ENCODE results near the gene PODXL.
"Not testable (repeated sequence)": the region's sequence is repeated elsewhere in the genome, so short reads cannot be mapped to it uniquely, and the experiment has no call there.

Gene PODXL

GRCh38 chr7:131511774-131512535 is 44.5 kb downstream of the PODXL start:
- DNase-seq (ENCODE audit: low read depth in 2 of 2) = no peak

GRCh38 chr7:131511071-131511470 is 45.4 kb downstream of the PODXL start:
- no peak for DNase-seq (ENCODE audit: low read depth in 2 of 2)

- no peak for DNase-seq (ENCODE audit: low read depth in 2 of 2)
Measured at GRCh38 chr7:131509781-131510180, 46.6 kb downstream of the PODXL start.

DNA sequence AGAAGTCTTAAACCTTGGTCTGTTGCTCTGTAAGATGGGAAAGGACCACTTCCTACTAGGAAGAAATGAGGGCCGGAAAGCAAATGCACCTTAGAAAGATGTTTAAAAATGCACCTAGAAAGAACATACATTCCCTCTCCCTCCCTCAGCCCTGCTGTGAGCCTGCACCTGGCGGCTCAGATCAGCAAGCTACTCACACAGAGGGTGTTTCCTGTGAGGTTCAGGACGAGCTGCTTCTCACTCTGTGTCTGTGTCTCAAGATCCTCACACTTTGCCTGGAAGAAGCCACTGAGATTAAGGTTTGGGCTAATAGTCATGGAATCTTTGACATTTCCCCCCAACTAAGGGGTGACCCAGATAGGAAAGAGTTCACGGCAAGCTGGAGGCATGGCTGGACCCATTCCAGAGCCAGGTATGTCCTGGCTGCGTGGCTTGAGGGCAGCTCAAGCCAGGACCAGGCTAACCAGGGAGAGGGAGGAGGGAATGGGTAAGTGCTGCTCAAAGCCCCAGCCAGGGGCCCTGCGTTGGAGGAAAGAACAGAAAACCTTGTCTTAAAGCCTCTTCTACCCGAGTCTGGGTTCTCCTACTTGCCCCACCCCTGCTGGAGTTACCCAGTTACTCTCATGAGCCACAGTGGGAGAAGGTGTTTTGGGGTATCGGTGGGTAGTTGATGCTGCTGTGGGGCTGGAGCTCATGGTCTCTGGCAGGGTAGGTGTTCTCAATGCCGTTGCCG is 47.5 kb downstream of the PODXL start:
- no peak for DNase-seq (ENCODE audit: low read depth in 2 of 2)

DNA sequence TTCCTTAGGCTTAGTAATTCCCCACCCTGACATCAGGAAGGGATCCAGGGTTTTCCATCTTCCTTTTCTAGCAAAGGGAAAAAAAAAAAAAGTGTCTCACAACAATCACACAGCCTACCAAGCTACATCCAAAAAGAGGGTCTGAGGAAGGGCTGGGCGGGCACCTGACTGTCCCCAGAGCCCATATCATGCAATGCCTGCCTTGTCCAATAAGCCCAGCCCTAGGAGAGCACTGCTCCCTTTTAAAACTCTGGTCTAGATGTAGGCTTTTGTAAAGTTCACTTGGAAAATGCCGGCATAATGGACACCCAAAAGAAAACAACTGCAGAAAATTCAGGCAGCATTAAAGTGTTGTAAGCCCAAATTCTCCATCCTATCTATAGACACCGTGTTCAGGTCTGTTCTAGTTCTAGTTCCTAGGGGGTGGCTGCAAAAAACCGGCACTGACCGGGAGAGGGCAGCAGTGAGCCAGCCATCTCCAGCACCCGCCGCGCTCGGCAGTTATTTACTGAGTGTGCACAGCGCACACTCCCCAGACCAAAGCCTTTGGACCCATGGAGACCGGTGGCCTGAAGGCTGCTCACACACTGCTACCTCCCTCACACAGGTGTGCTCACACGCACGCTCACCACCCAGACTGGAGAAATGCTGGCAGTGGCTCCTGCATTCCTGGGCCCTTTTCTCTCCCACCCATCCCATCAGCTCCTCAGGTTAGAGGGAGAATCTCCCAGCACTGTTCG is 48.7 kb downstream of the PODXL start:
- DNase-seq (ENCODE audit: low read depth in 2 of 2) = no peak

- DNase-seq (ENCODE audit: low read depth in 2 of 2) = no peak
Measured at GRCh38 chr7:131506597-131506996, 49.8 kb downstream of the PODXL start.

DNA sequence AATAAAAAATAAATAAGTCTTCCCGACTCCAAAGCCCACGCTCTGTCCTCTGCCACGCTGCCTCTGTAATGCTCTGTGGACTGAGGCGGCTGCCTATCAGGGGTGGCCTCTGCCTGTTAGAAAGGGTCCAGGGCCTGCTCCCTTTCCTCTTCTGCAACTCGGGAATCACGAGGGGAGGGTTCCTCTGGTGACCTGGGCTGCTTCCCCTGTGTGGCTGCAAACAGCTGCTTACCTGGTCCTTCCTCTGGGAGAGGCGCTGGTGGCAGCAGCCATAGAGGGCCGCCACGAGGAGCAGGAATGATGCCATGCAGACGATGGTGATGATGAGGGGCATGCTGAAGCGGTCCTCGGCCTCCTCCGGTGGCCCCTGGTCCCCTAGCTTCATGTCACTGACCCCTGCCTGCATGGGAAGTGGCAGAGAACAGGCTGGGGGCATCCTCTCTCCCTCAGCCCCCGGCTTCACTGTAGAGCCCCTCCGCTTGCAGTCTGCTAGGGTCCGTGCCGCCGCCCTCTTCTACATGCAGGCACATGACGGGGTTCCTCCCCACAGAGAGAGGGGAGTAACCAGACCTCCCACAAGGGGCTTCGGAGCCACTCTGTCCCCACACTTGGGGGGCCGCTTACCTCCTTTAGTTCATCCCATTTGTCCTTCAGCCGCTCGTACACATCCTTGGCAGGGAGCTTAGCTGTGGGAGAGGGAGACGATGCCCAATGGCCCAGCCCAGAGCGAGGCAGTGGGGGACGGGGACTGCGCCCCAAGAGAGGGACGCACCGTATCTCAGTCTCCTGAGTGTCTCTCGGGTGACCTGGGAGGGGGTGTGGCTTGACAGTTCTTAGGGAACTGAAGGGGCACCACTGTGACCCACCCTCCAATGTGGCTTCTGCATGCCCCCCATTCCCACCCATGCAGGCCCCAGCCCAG is 50.5 kb downstream of the PODXL start:
- no peak for DNase-seq (ENCODE audit: low read depth in 2 of 2)

- not testable (repeated sequence) for DNase-seq (ENCODE audit: low read depth in 2 of 2)
Measured at GRCh38 chr7:131505037-131505620, 51.3 kb downstream of the PODXL start.

- no peak for DNase-seq (ENCODE audit: low read depth in 2 of 2)
Measured at GRCh38 chr7:131504157-131504899, 52.1 kb downstream of the PODXL start.

GRCh38 chr7:131503639-131504038 is 52.8 kb downstream of the PODXL start:
- no peak for DNase-seq (ENCODE audit: low read depth in 2 of 2)

DNA sequence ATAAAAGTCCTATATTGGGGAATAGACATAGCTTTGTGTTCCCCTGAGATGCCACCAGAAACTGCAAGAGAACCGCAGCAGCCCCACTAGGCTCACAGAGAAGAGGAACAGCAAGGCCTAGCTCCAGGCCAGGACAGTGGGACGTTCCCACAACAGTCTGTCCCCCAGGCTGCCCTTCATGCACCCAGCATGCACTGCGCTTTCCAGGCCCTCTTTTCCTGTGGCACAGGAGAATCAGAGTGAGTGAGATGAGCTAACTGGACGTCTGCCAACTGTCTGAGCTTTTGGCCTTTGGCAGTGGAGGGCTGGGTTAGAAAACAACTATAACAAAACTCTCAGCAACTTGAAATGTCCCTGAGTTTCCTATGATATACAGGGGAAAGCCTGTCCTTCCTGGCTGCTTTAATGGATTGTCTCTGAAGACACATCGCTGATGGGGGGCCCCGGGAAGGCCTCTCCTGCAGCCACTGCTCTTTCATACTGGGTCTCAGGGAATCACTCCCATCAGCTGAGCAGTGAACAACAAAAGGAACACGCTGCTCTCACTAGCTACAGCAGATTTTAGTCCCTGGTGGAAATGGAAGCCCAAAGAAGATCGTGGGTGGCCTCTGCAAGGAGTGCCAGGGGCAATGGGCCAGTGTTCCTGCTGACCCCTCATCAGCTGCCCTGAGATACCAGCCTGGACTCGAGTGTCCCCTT is 53.5 kb downstream of the PODXL start:
- DNase-seq (ENCODE audit: low read depth in 2 of 2) = no peak

- no peak for DNase-seq (ENCODE audit: low read depth in 2 of 2)
Measured at GRCh38 chr7:131501930-131502685, 54.3 kb downstream of the PODXL start.

- DNase-seq (ENCODE audit: low read depth in 2 of 2) = peak in 1 of 2 experiments; percentile 52
Measured at GRCh38 chr7:131501422-131501821, 55.0 kb downstream of the PODXL start.

- DNase-seq (ENCODE audit: low read depth in 2 of 2) = no peak
Measured at GRCh38 chr7:131500357-131500756, 56.1 kb downstream of the PODXL start.

DNA sequence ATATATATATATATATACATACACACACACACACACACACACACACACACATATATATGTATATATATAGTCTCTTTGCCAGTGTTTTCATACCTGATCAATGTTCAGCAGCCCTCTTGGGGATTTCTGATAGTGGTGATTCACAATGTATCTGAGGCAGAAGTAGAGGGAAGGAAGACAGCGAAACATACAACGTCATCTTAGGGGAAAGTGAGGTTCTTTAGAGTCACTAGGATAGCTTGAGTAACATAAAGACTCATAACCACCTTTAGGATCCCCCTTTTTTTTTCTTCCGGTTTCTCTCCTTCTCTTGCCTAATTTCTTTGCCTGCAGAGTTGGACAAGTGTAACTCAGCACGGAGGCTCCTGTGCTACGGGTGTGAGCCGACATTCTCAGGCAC is 56.6 kb downstream of the PODXL start:
- DNase-seq (ENCODE audit: low read depth in 2 of 2) = no peak

- no peak for DNase-seq (ENCODE audit: low read depth in 2 of 2)
Measured at GRCh38 chr7:131498237-131498885, 58.1 kb downstream of the PODXL start.

DNA sequence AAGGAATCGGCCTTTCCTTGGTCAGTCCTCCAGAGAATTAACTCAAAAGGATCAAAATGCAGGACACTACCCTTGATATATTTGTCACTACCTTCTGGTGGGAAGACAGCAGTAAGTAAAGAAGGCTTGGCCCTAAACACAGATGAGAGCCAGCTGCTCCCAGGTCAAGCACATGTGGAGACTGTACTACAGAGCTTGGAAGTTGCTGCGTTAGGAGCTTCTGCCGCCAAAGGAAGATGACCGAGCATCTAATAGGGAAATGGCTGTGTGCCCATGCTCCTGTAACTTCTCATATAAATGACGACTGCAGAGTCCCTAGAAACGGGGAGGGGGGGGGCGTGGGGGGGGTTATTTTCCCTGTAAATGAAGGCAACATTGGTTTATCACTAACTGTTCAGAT is 59.0 kb downstream of the PODXL start:
- DNase-seq (ENCODE audit: low read depth in 2 of 2) = no peak

DNA sequence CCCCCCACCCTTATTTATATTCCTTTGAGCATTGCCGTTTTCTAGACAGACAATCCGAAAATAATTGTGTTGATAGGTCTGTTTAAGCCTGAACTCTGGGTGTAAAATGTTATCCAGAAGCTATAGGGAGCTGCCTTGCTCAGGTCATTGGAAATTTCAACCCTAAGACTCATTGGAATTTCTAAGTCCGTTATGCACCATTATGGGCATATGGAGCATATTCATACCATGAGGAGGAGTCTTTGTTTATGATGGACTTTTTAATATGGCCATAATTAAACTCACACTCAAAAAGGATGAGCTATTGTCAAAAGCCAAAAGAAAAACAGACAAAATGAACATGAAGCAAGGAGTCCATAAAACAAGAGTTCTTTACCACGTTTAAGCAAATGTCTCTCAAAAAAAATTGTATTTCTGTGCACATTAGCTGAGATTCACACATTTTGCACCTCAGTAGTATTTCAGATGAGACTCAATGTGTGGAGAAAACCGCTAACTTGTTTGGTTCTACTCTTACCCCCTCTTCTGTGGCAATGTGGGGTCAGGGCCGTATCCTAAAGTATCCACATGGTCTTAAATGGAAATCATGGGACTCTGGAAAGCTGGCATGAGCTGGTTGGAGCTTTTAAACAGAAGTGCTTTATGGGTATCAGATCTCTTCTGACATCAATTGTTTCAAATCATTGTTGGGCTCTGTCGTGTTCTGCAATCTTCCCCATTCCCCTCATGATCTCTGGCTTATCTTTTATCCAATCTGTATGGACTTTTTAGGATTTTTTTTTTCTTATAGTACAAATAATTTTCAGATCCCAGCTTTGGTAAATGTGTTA is 60.5 kb downstream of the PODXL start:
- DNase-seq (ENCODE audit: low read depth in 2 of 2) = no peak

Data from fibroblast of skin of left quadriceps (primary cell).